T-helper 2 cell treated with Interferon-gamma antibody and Interleukin-4, amounts not matched to agents 100 ng/mL and 5 ng/mL, for 36 hours (primary cell): Measurements from ENCODE around the gene IRAG1. TPM values are rescaled to one million over a fixed set of nuclear protein-coding genes. Genes with fewer than 3 reads are reported as not detected.

Experiments used
- intact Hi-C: fragments of 100-400 bp; cut with micrococcal nuclease; formaldehyde crosslinking; loops from one replicate; pipeline ENCODE4 v1.15.1; 2023
- total RNA-seq: library from RNA; stranded (reverse); gene quantifications from 2 replicates; pipeline ENCODE4 v1.2.3, GENCODE V29; 2022

The IRAG1 gene
- total RNA-seq, 1 donor from 2014 or later, result not detected

- intact Hi-C loops, result no loop called here
Measured at GRCh38 chr11:10666556-10667520, 26.7 kb downstream of the IRAG1 start.

- intact Hi-C loops, result no loop called here
Measured at GRCh38 chr11:10664496-10664895, 29.1 kb downstream of the IRAG1 start.

GRCh38 chr11:10663990-10664389 lies 29.6 kb downstream of the IRAG1 start:
- intact Hi-C loops, result no loop called here

GRCh38 chr11:10663365-10663764 lies 30.2 kb downstream of the IRAG1 start:
- intact Hi-C loops, result no loop called here

- intact Hi-C loops, result no loop called here
Measured at GRCh38 chr11:10660323-10660722, 33.2 kb downstream of the IRAG1 start.

- intact Hi-C loops, result no loop called here
Measured at GRCh38 chr11:10659339-10660216, 34.0 kb downstream of the IRAG1 start.

GRCh38 chr11:10658621-10659338 lies 34.8 kb downstream of the IRAG1 start:
- intact Hi-C loops, result no loop called here

- intact Hi-C loops, result no loop called here
Measured at GRCh38 chr11:10657308-10658271, 36.0 kb downstream of the IRAG1 start.

- intact Hi-C loops, result no loop called here
Measured at GRCh38 chr11:10655943-10656576, 37.5 kb downstream of the IRAG1 start.

GRCh38 chr11:10655227-10655626 lies 38.3 kb downstream of the IRAG1 start:
- intact Hi-C loops, result no loop called here

- intact Hi-C loops, result loop anchor here (1.0 kb wide), 3 partner anchors 81 to 248 kb away; no protein-coding TSS in a partner anchor
Measured at GRCh38 chr11:10654811-10655150, 38.8 kb downstream of the IRAG1 start.

GRCh38 chr11:10653946-10654810 lies 39.4 kb downstream of the IRAG1 start:
- intact Hi-C loops, result loop anchor here (1.0 kb wide), 3 partner anchors 81 to 248 kb away; no protein-coding TSS in a partner anchor

- intact Hi-C loops, result no loop called here
Measured at GRCh38 chr11:10653261-10653660, 40.3 kb downstream of the IRAG1 start.

- intact Hi-C loops, result no loop called here
Measured at GRCh38 chr11:10651656-10652361, 41.7 kb downstream of the IRAG1 start.

- intact Hi-C loops, result no loop called here
Measured at GRCh38 chr11:10650630-10651029, 42.9 kb downstream of the IRAG1 start.

GRCh38 chr11:10650166-10650565 lies 43.4 kb downstream of the IRAG1 start:
- intact Hi-C loops, result no loop called here

GRCh38 chr11:10648871-10649270 lies 44.7 kb downstream of the IRAG1 start:
- intact Hi-C loops, result no loop called here
